Activated CD4-positive, CD25-positive, alpha-beta regulatory T cell (primary cell): ENCODE measurements around the gene NDUFV2.
A peak's percentile ranks its signal among the peaks of the same experiment; 100 is the strongest.
"Not testable (repeated sequence)": the region's sequence is repeated elsewhere in the genome, so short reads cannot be mapped to it uniquely, and the experiment has no call there.

Experiments
- DNase-seq, 4 experiments: peaks; one replicate each; lab custom pipeline; 2025; lab: John Stamatoyannopoulos, UW

The NDUFV2 gene

DNA sequence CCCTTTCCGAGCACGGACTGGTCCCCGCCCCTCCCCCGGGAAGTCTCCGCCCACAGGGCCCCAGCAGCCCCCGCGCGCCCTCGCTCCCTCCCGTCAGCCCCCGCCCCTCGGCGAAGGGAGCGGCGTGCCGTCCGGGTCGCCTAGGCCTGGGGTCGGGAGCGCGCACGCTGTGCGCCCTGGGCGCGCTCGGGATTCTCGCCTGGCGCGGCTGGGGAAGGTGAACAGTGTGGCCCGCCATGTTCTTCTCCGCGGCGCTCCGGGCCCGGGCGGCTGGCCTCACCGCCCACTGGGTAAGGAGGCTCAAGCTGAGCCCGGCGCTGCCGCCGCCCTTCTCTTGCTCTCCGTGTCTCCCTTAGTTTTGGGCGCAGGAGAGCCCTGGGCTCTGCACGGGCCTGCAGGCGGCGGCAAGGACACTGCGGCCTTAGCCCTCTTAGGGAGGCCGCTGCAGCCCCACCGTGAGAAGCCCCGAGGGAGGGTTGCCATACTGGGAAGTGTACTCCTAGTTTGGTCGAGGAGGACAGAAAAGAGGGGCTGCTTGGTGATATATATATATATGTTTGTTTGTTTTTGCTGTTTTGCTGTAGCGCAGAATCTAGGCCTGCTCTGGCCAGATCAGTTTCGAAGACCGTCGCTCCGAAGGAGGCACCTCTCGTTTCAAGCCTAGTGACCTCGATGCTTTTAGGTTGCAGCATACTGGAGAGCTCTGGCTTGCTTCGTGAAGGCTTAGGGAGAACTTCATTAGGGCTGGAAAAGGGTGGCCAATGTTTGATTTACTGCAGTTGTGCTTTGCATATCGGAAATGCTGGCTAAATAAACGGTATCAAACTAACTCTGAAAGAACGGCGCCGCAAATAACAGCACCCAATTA, at the start of gene NDUFV2:
NDUFV2 (plus strand) TSS at position 192 of the 868 bp plus-strand sequence; CDS start at position 237, 45 bp downstream.
- peak; percentile 97 to 99 (median 98) for DNase-seq

- DNase-seq: no peak
Observed at GRCh38 chr18:9053814-9054213, 48.7 kb upstream of the NDUFV2 start.

DNA sequence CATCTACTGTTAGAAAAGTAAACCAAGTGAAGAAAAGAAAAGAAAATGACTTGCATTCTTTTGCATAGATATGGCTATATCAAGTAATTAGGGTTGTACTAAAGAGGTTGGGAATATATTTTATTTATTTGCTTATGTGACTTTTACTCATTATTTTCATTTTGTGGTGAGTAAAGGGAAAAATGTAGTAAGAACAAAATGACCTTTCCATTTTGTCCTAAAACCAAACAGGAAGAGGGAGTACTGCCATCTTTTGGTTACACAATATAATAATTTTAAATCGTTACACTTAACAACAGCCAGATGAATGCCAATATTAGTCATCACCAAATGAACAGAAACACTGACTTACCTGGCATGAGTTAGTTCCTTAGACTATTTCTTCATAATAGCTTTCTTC, 47.3 kb upstream of the NDUFV2 start:
- no peak for DNase-seq

GRCh38 chr18:9055626-9056025, 46.9 kb upstream of the NDUFV2 start:
- no peak for DNase-seq

DNA sequence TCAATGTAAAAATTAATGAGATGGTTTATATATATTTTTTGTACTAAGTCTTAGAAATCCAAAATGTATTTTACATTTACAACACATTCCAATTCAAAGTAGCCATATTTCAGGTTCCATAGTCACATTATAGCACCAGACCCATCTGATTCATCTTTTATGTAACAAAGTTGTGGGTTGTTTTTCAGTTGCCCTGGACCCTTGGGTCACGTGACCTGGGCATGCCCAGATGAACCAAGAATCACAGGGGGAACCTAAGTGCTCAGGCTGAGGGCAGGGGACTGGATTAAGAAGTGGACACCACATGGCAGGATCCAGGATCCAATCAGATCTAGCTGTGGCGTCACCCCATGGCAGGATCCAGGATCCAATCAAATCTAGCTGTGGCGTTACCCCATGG, 44.9 kb upstream of the NDUFV2 start:
- DNase-seq: no peak

DNA sequence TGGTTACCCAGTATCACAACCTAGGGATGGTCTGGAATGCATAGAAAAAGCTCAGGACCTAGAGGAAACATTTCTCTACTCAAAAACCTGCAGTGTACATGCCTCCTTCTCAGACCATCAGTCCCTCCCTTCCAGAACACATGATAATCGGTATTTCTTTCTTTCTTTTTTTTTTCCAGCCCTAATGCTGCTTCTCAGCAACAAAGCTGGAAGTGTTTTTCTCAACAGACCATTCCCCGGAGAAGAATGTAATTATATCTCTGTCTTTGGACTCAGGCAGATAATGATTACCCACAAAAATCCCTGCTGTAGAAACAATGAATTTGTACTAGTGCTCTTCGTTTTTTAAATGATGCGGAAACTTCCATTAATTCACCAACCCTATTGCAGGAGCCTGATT, 44.1 kb upstream of the NDUFV2 start:
- DNase-seq: no peak

DNA sequence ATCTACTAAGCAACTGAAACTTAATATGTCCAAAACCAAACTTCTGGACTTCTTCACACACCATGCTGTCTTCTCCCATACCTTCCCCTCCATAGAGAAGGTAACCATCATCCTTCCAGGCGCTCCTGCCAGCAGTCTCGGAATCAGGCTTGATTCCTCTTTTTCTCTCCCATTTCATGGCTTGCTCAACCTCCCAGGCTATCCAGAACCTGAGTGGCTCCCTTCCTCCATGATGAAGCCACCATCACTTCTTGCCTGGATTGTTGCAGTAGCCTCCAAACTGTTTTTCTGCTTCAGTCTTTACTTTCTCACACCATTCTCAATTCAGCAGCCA, 40.1 kb upstream of the NDUFV2 start:
- no peak for DNase-seq

- no peak for DNase-seq
Observed at GRCh38 chr18:9065864-9066263, 36.6 kb upstream of the NDUFV2 start.

DNA sequence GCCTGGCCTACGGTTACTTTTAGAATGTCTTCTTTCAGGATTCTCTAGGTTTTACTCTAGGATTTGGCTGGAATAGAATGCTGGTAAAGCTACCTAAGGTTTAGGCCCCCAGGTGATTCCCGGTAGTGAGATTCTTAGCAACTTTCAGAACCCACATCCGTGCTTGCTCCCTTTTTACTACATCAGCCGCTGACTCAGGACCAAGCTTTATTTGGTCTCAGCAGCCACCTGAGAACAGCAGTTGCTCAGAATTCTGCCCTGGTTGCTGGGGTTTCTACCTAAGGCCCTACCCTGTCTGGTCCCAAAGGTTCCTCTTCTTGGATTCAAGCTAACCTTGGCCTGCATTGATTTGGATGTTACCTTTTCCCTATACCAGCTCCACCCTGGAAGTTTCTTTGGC, 36.1 kb upstream of the NDUFV2 start:
- DNase-seq: no peak

DNA sequence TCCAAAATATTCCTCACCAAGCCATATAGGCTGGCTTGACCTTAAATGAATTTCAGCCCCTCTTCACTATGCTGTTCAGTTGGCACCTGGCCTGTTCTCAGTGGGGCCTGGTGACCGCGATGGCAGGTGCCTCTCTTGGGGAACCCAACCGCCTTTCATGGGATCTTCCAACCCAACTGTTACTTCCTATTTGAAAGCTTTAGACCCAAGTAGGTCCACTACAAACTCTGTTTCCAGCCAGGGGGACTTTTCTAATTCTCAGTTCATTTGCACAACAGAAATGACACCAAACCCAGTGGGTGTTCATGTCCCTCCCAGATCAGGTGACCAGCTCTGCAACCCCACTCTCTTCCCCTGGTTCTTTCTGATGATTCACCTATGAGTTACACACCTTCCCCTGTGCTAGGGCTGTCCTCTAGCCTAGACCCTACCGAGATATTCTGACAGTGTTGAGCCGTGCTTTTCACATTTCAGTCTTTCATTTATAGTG, 35.6 kb upstream of the NDUFV2 start:
- DNase-seq: no peak

GRCh38 chr18:9067823-9068222, 34.7 kb upstream of the NDUFV2 start:
- DNase-seq: no peak

DNA sequence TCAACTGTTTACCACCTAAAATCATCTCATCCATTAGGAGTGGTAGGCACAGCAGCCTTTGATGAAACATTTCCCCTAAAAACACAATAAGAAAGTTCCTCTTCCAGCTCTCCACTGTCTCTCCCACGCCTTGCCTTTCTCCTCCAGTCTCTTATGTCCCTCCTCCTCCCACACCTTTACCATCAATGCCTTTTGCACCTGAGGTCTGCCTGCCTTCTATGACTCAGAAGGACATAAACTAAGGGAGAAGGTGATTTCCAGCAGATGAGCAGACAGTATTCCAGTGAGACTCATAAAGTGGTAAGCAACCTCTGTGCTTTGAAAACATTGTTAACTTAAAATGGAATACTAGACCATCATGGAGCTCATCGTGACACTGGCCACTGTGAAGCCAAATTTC, 34.2 kb upstream of the NDUFV2 start:
- DNase-seq: no peak

GRCh38 chr18:9069601-9070000, 32.9 kb upstream of the NDUFV2 start:
- DNase-seq: no peak

GRCh38 chr18:9070212-9070611, 32.3 kb upstream of the NDUFV2 start:
- no peak for DNase-seq

- DNase-seq: no peak
Observed at GRCh38 chr18:9079818-9080528, 22.5 kb upstream of the NDUFV2 start.

DNA sequence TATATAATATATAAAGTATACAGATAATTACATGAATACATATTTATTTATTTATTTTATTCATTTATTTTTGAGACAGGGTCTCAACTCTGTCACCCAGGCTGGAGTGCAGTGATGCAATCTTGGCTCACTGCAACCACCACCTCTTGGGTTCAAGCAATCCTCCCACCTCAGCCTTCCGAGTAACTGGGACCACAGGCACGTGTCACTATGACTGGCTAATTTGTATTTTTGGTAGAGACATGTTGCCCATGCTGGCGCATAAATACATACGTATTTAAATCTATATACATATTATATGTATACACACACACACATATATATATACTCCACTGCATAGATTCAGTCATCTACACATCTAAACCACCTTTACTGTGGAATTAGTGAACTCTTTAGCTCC, 20.6 kb upstream of the NDUFV2 start:
- no peak for DNase-seq

- DNase-seq: no peak
Observed at GRCh38 chr18:9082711-9083510, 19.6 kb upstream of the NDUFV2 start.

- DNase-seq: no peak
Observed at GRCh38 chr18:9086015-9086414, 16.5 kb upstream of the NDUFV2 start.

DNA sequence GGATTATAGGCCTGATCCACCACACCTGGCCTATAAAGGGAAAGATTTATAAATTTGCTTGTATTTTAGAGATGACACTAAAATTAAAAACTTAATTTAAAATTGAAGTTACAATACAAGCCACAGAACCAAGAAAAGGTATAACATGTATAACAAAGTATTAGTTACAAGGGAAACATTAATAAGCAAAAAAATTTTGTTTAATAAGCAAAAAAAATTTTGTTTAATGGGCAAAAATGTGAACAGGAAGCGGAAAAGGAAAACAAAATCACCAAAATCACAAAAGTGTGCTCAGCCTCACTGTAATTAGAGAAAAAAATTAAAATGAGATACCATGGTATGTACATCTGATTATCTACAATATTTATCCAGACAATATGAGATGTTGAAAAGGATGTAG, 15.9 kb upstream of the NDUFV2 start:
- DNase-seq: no peak

DNA sequence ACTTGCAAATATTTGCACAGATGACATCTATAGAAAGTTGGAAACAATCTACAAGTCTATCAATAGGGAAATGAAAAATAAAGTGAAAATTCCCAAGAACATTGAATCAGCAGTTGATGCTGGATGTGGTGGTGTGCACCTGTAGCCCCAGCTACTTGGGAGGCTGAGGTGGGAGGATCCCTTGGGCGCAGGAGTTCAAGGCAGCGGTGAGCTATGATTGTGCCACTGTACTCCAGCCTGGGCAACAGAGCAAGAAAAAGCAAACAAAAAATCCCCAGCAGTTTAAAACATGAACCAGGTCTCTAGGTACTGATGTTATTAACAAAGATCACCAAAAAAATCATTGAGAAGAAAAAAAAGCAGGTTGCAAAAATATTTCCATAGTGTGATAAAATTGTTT, 15.4 kb upstream of the NDUFV2 start:
- no peak for DNase-seq

GRCh38 chr18:9088252-9088651, 14.2 kb upstream of the NDUFV2 start:
- DNase-seq: no peak

DNA sequence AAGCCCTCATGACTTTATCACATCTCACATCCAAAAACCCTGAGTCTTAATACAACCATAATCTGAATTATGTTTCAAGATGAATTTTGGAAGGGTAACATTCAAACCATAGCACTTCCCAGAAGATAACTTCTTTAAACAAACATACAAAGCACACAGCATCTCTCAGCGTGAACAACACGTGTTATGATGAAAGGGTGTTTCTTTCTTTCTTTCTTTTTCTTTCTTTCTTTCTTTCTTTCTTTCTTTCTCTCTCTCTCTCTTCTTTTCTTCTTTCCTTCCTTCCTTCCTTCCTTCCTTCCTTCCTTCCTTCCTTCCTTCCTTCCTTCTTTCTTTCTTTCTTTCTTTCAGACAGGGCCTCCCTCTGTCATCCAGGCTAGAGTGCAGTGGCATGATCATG, 13.8 kb upstream of the NDUFV2 start:
- not testable (repeated sequence) for DNase-seq

DNA sequence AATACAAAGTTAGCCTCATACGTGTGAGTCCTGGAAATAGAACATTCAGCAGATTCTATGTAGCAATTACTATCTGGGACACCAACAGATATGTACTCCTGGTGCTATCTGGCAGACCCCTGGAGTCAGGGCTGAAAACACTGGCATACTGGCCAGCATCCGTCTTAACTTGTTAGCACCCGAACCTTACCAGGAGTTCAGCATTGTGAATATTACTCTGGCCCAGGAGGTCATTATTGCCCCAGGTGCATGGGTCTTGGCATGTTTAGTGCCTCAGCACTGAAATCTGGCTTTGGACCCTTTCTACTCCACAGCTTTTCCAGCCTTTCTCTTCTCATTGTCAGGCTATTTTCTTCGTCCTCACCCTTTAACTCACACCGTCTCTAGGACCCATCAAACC, 11.9 kb upstream of the NDUFV2 start:
- no peak for DNase-seq
